HepG2 (cell line): Measurements from ENCODE around the gene TLE1. TPM values are rescaled to one million over a fixed set of nuclear protein-coding genes. Genes with fewer than 3 reads are reported as not detected.
A peak's percentile ranks its signal among the peaks of the same experiment; 100 is the strongest.

Experiments
- AKAP8 ChIP-seq: sonication (generic); formaldehyde crosslinking; IDR thresholded peaks from 2 replicates; pipeline ENCODE4 v1.5.1; 2020; ENCODE audit warnings: mild to moderate bottlenecking, missing genetic modification reagents
- ARID4A ChIP-seq: sonication (generic); formaldehyde crosslinking; IDR thresholded peaks from 2 replicates; pipeline ENCODE4 v1.5.0; 2020; ENCODE audit warnings: mild to moderate bottlenecking, missing genetic modification reagents, borderline replicate concordance
- CTCF ChIP-seq: sonication (generic); formaldehyde crosslinking; IDR thresholded peaks from 2 replicates; pipeline ENCODE4 v1.5.0; 2020; ENCODE audit warnings: mild to moderate bottlenecking, missing genetic modification reagents, moderate library complexity
- FOXA1 ChIP-seq, 2 experiments: fragments of 450-650 bp in 1 of 2; sonication (generic) in 1 of 2; formaldehyde crosslinking in 1 of 2; IDR thresholded peaks; 2 replicates each; pipeline versions ENCODE4 v1.4.0 to v1.6.1; 2016 to 2020; ENCODE audit warnings: missing genetic modification reagents in 1 of 2
- FOXK1 ChIP-seq: sonication (generic); formaldehyde crosslinking; IDR thresholded peaks from 2 replicates; pipeline ENCODE4 v1.4.0; 2020; ENCODE audit warnings: low read depth, missing genetic modification reagents, borderline replicate concordance
- HIC2 ChIP-seq: sonication (generic); formaldehyde crosslinking; IDR thresholded peaks from 2 replicates; pipeline ENCODE4 v1.9.0; 2022; ENCODE audit warnings: low read depth, missing genetic modification reagents
- HMG20B ChIP-seq: conservative IDR thresholded peaks from 2 replicates; pipeline ENCODE4 v1.6.1; 2016; ENCODE audit warnings: missing genetic modification reagents, missing compliant biosample characterization
- KLF11 ChIP-seq: IDR thresholded peaks from 2 replicates; pipeline ENCODE4 v1.6.1; 2016; ENCODE audit warnings: missing compliant biosample characterization
- MYPOP ChIP-seq: sonication (generic); formaldehyde crosslinking; IDR thresholded peaks from 2 replicates; pipeline ENCODE4 v1.8.1; 2023; ENCODE audit warnings: mild to moderate bottlenecking, moderate library complexity, missing genetic modification reagents
- REST ChIP-seq, 2 experiments: IDR thresholded peaks; 2 replicates each; pipeline ENCODE4 v1.6.1; 2011 to 2012; ENCODE audit warnings: low read length in 2 of 2, borderline replicate concordance in 1 of 2, low read depth in 1 of 2, mild to moderate bottlenecking in 1 of 2, moderate library complexity in 1 of 2
- SAP130 ChIP-seq: IDR thresholded peaks from 2 replicates; pipeline ENCODE4 v1.6.1; 2016; ENCODE audit warnings: low read depth
- STAT5B ChIP-seq: sonication (generic); formaldehyde crosslinking; IDR thresholded peaks from 2 replicates; pipeline ENCODE4 v1.4.0; 2020; ENCODE audit warnings: missing genetic modification reagents
- ZKSCAN1 ChIP-seq: fragments of 150-350 bp; IDR thresholded peaks from 2 replicates; pipeline ENCODE4 v1.6.1; 2014; ENCODE audit warnings: low read length
- ZNF20 ChIP-seq: sonication (generic); formaldehyde crosslinking; IDR thresholded peaks from 2 replicates; pipeline ENCODE4 v1.4.0; 2020; ENCODE audit warnings: mild to moderate bottlenecking, moderate library complexity, missing genetic modification reagents
- ZNF543 ChIP-seq: sonication (generic); formaldehyde crosslinking; IDR thresholded peaks from 2 replicates; pipeline ENCODE4 v1.4.0; 2020; ENCODE audit warnings: mild to moderate bottlenecking, missing genetic modification reagents
- ZNF558 ChIP-seq: sonication (generic); formaldehyde crosslinking; IDR thresholded peaks from 2 replicates; pipeline ENCODE4 v1.9.0; 2022; ENCODE audit warnings: mild to moderate bottlenecking, missing genetic modification reagents, borderline replicate concordance
- ZNF790 ChIP-seq: sonication (generic); formaldehyde crosslinking; IDR thresholded peaks from 2 replicates; pipeline ENCODE4 v1.8.0; 2022; ENCODE audit warnings: missing genetic modification reagents, mild to moderate bottlenecking, borderline replicate concordance
- ZSCAN25 ChIP-seq: sonication (generic); formaldehyde crosslinking; IDR thresholded peaks from 2 replicates; pipeline ENCODE4 v1.8.0; 2022; ENCODE audit warnings: mild to moderate bottlenecking, missing genetic modification reagents
- polyA plus RNA-seq, 8 experiments: library from polyadenylated mRNA; depleted of rRNA in 3 of 8; stranded (reverse) in 7 of 8; unstranded in 1 of 8; fragments of >200 nt; fragmentation: Illumina TruSeq in 4 of 8; extraction: Trizol in 4 of 8; gene quantifications; 2 replicates each; pipeline versions ENCODE4 v1.2.1 to v1.2.3, GENCODE V29; 2011 to 2016; ENCODE audit warnings: low read depth in 4 of 8, missing spikeins in 1 of 8, mixed read lengths in 1 of 8; ENCODE audit not compliant: insufficient read depth in 1 of 8
- total RNA-seq, 5 experiments: library from RNA; depleted of rRNA; stranded (reverse); fragments of >200 nt; fragmentation: Illumina TruSeq; extraction: Trizol; gene quantifications; 2 replicates each; pipeline ENCODE4 v1.2.3, GENCODE V29; 2016; ENCODE audit warnings: low read depth in 1 of 5

Gene TLE1
- total and polyA plus RNA-seq, 2 of the 13 experiments (the other 11 are each of a cell fraction or from before 2014, with no cell fraction given): 35.9 to 109 TPM

GRCh38 chr9:81546489-81546888, 142.9 kb downstream of the TLE1 start (continued):
- TF ChIP-seq REST (IDR thresholded peaks at IDR 0.05; ENCODE audit: borderline replicate concordance in 1 of 2, low read depth in 1 of 2, low read length in 2 of 2): no peak
- no peak for TF ChIP-seq ZSCAN25 (CRISPR knock-in tag)
- no peak for TF ChIP-seq HMG20B
- no peak for TF ChIP-seq ZNF543 (CRISPR knock-in tag)
- no peak for TF ChIP-seq STAT5B (CRISPR knock-in tag)
- TF ChIP-seq ZNF790 (CRISPR knock-in tag): no peak
- no peak for TF ChIP-seq CTCF
- 0 out of 2 replicates have a peak, but pooled peaks have one; percentile 21 for TF ChIP-seq SAP130 (CRISPR knock-in tag)
- TF ChIP-seq ZKSCAN1: no peak
- TF ChIP-seq ZNF20 (CRISPR knock-in tag): no peak
- TF ChIP-seq HIC2 (CRISPR knock-in tag): no peak
- no peak for TF ChIP-seq FOXK1 (CRISPR knock-in tag)
- no peak for TF ChIP-seq FOXA1 (IDR thresholded peaks at IDR 0.05)
- peak; percentile 65 for TF ChIP-seq FOXA1 (CRISPR knock-in tag; IDR thresholded peaks at IDR 0.05)
- TF ChIP-seq MYPOP (CRISPR knock-in tag): no peak
- TF ChIP-seq AKAP8: no peak
- no peak for TF ChIP-seq ARID4A (CRISPR knock-in tag)
- TF ChIP-seq KLF11 (CRISPR knock-in tag): no peak
- no peak for TF ChIP-seq ZNF558
